HL-60/S4 treated with retinoic acid at 250 ng/mL for 4 days and 3 days (cell line): ENCODE measurements around the gene SLC45A3.
"Not testable (repeated sequence)": the region's sequence is repeated elsewhere in the genome, so short reads cannot be mapped to it uniquely, and the experiment has no call there.

Experiments
- in situ Hi-C: fragments of 300-500 bp; cut with MboI; formaldehyde crosslinking; loops from 2 replicates; pipeline ENCODE4 v1.7.0; 2022; ENCODE audit warnings: low sequenced_read_pairs

Gene SLC45A3

GRCh38 chr1:205680073-205680851 is at the start of gene SLC45A3:
SLC45A3 (minus strand) TSS chr1:205680509; CDS start chr1:205664656, 15,853 bp downstream.
- in situ Hi-C loops: no loop called here

- in situ Hi-C loops: no loop called here
Observed at GRCh38 chr1:205726619-205727125, 46.4 kb upstream of the SLC45A3 start.

GRCh38 chr1:205725514-205725913 is 45.2 kb upstream of the SLC45A3 start:
- in situ Hi-C loops: no loop called here

GRCh38 chr1:205720740-205721139 is 40.4 kb upstream of the SLC45A3 start:
- in situ Hi-C loops: not testable (repeated sequence)

GRCh38 chr1:205719762-205720161 is 39.5 kb upstream of the SLC45A3 start:
- in situ Hi-C loops: no loop called here

GRCh38 chr1:205719015-205719414 is 38.7 kb upstream of the SLC45A3 start:
- in situ Hi-C loops: no loop called here

GRCh38 chr1:205716371-205717132 is 36.2 kb upstream of the SLC45A3 start:
- in situ Hi-C loops: no loop called here

- in situ Hi-C loops: no loop called here
Observed at GRCh38 chr1:205715628-205716027, 35.3 kb upstream of the SLC45A3 start.

- in situ Hi-C loops: no loop called here
Observed at GRCh38 chr1:205714906-205715246, 34.6 kb upstream of the SLC45A3 start.

GRCh38 chr1:205714190-205714905 is 34.0 kb upstream of the SLC45A3 start:
- in situ Hi-C loops: no loop called here

- in situ Hi-C loops: no loop called here
Observed at GRCh38 chr1:205711105-205712048, 31.1 kb upstream of the SLC45A3 start.

- in situ Hi-C loops: no loop called here
Observed at GRCh38 chr1:205710201-205711062, 30.1 kb upstream of the SLC45A3 start.

- in situ Hi-C loops: no loop called here
Observed at GRCh38 chr1:205709640-205710039, 29.3 kb upstream of the SLC45A3 start.

- in situ Hi-C loops: no loop called here
Observed at GRCh38 chr1:205709059-205709398, 28.7 kb upstream of the SLC45A3 start.

GRCh38 chr1:205706601-205707502 is 26.5 kb upstream of the SLC45A3 start:
- in situ Hi-C loops: no loop called here

GRCh38 chr1:205704903-205705302 is 24.6 kb upstream of the SLC45A3 start:
- in situ Hi-C loops: no loop called here

GRCh38 chr1:205703072-205703471 is 22.8 kb upstream of the SLC45A3 start:
- in situ Hi-C loops: no loop called here

GRCh38 chr1:205701891-205702290 is 21.6 kb upstream of the SLC45A3 start:
- in situ Hi-C loops: no loop called here
